CD4-positive, alpha-beta T cell treated with Interleukin-12 subunit alpha and Interleukin-12 subunit beta, for 1 hour (primary cell): Measurements from ENCODE around the gene VAMP8.
A peak's percentile ranks its signal among the peaks of the same experiment; 100 is the strongest.
"Not testable (repeated sequence)": the region's sequence is repeated elsewhere in the genome, so short reads cannot be mapped to it uniquely, and the experiment has no call there.

Source experiments
- DNase-seq: peaks from one replicate; pipeline ENCODE4 v3.0.0-alpha.2; 2020

Gene VAMP8

DNA sequence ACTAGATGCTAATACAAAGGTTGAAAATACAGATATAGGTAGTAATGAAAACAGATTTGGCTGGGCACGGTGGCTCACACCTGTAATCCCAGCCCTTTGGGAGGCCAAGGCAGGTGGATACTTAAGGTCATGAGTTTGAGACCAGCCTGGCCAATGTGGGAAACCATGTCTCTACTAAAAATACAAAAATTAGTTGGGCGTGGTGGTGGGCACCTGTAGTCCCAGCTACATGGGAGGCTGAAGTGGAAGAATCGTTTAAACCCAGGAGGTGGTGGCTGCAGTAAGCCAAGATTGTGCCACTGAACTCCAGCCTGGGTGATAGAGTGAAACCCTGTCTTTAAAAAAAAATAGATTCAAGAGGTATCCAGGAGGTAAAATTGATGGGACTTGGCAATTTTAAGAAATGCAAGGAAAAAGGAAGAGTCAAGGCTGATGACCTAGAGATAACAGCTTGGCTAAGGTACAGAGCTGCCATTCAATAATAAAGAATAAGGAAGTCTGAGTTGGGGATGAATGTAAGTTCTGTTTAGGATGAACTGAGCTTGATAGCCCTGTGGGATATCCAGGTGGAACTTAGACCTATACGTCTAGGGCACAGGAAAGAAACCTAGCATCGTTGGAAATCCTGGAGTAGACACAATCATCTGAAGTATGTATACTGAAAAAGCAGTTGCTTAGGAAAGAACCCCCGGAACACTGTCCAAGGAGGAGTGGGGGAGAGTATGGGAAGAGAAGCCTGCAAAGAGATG is 29.4 kb upstream of the VAMP8 start:
- no peak for DNase-seq

DNA sequence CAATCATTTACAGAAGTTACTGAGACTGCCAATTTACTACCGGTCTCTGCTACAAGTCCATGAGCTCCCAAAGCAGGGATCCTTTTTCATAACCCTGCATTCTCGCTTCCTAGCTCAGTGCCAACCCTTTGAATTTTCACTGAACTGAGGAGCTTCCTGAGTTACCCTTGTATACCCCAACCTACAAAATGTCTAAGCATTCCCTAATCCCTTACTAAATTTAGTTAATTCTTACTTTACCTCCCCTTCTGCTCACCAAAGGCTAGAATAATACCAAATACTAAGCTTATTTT is 28.8 kb upstream of the VAMP8 start:
- DNase-seq: no peak

- DNase-seq: no peak
Observed at GRCh38 chr2:85549095-85549494, 28.3 kb upstream of the VAMP8 start.

DNA sequence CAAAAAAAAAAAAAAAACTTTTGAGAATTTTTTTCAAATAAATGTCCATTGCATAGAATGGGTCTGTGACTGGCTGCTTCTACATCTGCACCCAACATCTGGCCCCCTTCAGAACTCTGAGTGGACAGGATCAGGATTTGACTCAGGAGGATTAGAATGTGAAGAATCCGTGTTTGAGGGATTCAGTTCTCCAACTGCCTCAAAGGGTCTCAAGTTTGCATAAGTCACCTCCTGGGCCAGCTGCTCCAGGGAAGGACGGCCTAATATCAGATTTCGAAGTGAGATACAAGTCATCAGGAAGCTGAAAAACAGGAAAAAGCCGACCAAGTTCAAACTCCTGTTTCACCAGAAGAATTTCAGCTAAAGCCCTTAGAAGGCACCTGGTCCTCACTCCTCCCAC is 27.6 kb upstream of the VAMP8 start:
- no peak for DNase-seq

- no peak for DNase-seq
Observed at GRCh38 chr2:85550486-85550885, 26.9 kb upstream of the VAMP8 start.

DNA sequence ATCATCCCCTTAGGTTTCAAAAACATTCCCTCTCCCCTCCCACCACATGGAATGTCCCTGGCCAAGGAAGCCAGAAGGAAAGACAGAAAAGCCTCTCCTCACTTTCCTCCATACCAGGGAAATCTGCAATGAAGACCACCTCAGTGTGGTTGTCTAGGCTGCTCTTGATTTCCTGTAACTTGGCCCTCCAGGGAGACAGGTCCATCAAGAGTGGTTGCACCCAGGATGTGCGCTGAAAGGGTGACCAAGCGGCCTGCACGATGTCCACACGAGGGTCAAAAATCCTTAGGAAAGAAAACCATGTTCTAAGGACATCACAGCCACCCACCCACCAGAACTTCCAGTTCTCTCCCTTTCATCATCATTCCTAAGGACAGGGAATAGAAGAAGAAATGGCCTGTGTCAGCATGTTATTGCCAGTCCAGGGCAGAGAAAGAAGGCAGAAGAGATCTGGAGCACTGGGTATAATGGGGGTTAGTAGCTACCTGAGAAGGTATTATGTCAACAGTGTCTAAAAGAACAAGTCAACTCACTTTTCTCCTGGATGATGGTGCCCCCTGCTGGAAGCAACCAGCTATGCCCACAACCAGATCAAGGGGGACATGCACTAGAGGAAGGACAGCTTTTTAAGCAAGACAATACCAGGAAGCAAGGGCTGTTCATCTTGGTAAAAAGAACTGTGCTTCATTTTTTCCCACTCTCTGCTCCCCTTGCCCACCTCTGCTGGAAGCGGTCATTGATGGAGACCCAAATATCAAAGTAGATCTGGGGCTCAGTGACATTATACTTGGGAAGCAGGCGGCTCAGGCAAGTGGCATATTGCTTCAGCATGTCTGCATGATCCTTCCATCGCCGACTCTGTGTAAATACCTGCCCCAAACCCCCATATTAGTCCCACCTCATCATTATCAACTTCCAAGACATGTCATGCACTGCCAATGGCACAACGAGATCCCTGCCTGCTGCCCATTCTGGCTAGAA is 25.4 kb upstream of the VAMP8 start:
- peak; percentile 91 for DNase-seq

DNA sequence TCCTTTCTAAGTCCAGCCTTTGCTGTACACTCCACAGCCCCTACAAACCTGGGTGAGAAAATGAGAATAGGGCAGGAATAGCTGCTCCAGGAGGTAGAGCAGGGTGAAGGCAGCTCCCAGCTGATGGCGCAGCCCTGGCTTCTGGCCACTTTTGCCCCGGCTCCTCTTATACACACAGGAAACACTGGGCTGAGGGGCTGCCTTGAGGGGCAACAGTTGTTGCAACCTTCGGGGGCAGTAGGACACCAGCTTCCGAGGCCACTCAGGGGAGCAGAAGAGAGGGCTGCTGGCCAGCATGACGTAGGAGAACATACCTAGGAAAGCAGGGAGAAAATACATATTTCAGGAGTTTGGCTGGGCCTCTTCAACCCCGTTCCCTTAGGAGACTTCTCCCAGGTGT is 24.2 kb upstream of the VAMP8 start:
- DNase-seq: no peak

GRCh38 chr2:85554980-85555612 is 22.3 kb upstream of the VAMP8 start:
- DNase-seq: no peak

- no peak for DNase-seq
Observed at GRCh38 chr2:85557130-85557529, 20.3 kb upstream of the VAMP8 start.

- DNase-seq: no peak
Observed at GRCh38 chr2:85558160-85558559, 19.2 kb upstream of the VAMP8 start.

- DNase-seq: not testable (repeated sequence)
Observed at GRCh38 chr2:85560403-85560726, 17.0 kb upstream of the VAMP8 start.

- no peak for DNase-seq
Observed at GRCh38 chr2:85560812-85561279, 16.5 kb upstream of the VAMP8 start.

GRCh38 chr2:85561280-85562212 is 15.8 kb upstream of the VAMP8 start, which contains the start of gene GGCX:
Gene GGCX, minus strand, starts transcription at chr2:85561493. Its CDS starts 65 bp downstream, at chr2:85561428.
- peak; percentile 95 for DNase-seq

- DNase-seq: no peak
Observed at GRCh38 chr2:85564144-85564563, 13.2 kb upstream of the VAMP8 start.

DNA sequence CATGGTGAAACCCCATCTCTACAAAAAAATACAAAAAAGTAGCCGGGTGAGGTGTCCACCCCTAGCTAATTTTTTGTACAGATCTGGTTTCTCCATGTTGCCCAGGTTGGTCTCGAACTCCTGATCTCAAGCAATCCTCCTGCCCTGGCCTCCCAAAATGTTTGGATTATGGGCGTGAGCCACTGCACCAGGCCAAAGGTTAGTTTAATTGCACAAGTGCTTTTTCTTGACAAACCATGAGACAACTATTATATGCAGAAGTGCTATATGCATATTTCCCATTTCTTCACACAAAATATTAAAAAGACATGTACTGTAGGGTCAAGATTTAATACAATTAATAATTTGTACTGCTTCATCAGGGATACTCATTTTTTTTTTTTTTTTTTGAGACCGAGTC is 11.1 kb upstream of the VAMP8 start:
- DNase-seq: no peak

GRCh38 chr2:85575739-85576138 is 1.6 kb upstream of the VAMP8 start:
- DNase-seq: no peak

DNA sequence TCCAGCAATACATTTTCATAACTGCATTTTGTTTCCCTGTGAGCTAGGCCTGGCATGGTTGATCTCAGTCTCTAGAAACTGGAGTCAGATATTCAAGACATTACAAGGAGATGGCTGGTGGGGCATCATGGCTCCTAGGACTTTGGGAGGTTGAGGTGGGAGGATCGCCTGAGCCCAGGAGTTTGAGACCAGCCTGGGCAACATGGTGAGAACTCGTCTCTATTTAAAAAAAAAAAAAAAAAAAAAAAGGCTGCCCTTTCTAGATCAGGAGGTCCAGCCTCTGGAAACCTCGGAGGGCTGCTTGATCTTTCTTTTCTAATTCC is 362 bp upstream of the VAMP8 start:
- no peak for DNase-seq

GRCh38 chr2:85578243-85579180 is 1.1 kb downstream of the VAMP8 start:
- DNase-seq: peak; percentile 18

DNA sequence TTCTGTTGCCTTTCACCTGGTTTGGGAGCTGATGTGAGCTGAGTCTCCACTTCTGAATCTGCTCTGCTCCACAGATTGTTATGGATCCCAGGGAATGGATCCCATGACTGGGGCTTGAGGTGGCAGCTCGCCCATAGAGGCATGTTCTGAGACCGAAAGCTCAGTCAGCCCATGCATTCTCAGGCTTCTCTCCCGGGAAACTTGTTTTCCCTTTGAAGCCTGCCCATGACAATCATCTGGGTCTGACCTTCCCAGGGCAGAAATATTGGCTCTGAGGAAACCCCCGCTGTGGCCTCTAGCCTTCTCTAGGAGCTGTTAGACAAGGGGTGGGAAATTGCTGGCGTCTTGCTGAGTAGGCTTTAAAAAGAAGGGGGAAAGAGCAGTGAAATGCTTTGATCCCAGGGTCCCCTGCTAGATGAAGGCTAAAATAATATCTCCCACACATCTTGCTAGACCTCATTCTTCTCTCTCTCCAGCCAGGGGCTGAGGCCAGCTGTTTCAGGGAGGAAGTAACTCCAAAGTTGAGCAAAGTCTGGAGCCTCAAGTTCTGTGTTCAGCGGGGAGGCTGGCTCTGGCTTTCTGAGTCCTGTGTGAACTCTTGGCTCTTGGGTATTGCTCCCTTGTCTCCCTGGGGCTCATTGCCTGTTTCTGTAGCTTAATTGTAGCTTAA is 2.0 kb downstream of the VAMP8 start:
- DNase-seq: no peak

GRCh38 chr2:85580206-85580605 is 2.8 kb downstream of the VAMP8 start:
- no peak for DNase-seq

GRCh38 chr2:85582492-85582891 is 5.1 kb downstream of the VAMP8 start:
- no peak for DNase-seq
